ENCODE results near the gene SLC9A2.

The SLC9A2 gene

DNA sequence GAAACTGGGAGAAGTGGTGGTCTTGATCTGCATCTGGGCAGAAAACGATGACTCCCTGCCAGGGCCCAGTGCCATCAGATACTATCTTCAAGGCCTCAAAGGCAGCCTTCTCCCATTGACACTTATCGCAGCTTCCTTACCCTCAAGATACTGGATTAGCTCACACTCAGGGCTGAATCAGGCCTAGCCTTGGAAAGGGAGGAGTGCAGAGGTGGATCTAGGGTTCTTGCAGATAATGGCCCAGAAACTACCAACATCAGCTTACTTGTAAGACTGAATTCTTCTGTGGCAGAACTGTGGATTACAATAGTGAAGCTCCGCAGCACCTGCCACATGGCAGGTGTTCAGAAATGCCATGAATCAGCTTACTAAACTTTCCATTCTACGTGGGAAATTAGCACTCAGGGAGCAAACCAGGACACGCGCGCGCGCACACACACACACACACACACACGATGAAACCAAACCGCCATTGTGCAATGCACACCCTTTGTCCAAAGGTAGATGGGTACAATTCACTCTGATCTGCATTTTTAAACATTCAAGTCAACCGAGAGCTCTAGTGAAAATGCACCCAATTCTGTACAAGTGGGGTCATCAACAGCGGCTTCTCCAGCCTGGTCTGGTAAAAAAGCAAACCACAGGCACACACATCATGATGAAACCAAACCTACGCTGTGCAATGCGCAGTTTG is 116.2 kb downstream of the SLC9A2 start:
- no peak for DNase-seq (ENCODE audit: low read depth)

DNA sequence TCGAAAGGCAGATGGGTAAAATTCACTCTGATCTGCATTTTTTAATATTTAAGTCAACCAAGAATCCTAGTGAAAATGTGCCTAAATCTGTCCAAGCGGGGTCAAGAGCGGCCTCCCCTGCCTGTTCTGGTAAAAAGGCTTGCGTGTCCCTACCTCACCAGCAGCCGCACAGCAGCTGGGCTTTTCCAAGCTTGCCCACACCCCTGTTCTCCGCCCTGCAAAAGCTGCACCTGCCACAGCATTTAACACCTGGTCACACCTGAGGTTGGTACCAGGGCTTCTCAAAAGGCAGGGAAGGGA is 116.7 kb downstream of the SLC9A2 start:
- no peak for DNase-seq (ENCODE audit: low read depth)

DNA sequence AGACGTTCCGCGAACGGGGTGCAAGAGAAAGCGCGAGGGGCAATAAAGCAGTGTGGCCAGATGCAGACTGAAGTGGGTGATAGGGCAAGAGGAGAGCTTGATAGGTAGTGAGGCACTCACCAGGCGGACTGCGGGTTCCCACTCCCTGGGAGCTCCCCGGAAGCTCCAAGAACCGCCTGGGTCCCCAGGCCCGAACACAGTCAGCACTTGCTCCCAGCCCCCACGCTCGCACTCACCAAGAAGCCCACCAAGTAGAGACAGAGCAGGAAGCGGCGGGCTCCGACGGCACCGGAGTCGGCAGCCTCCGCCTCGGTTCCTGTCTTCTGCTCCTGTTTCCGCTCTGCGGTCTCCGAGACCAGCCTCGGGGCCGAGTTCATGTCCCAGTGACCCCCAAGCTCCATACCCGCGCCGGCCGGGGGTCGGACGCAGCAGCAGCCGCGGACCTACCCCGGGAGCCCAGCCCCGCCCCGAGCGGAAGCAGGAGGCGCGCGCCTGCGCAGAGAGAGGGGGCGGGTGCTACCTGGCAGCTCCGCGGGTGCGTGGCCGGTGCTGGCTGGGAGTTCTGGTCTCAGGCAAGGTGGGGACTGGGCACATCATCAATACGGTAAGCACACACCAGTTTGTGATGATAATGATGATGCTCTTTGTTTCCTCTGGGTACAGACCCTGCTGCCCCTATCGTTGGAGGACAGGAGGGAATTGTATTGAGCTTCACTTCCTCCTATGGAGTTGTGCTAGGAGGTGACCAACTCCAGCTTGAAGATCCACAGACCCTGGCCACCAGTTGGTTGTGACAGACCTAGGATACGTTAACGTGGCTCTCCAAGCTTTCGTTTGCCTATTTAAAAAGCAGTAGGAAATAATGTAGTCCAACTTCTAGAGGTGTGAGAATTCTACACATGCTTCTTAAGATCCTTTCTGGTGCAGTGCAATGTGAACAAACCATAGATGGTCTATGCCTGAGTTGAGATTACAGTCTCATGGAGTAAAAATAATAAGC is 117.4 kb downstream of the SLC9A2 start:
- peak; percentile 80 for DNase-seq (ENCODE audit: low read depth)

DNA sequence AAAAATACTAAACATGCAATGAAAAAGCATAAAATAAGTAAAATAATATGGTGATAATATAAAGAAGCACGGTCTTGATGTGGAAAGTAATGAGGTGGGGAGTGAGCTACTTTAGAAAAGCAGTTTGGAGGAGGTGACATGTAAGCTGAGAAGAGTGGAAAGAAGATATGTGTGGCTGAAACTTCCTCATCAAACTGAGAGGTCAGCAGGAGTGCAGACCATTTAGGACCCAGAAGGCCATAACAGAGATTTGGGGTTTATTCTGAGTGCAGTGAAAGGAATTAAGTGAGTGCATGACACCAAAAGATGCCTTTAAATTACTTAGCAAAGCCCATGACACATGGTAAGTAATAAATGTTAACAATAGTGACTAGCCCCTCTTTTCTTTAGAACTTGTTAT is 118.1 kb downstream of the SLC9A2 start:
- DNase-seq (ENCODE audit: low read depth), result no peak

GRCh38 chr2:102743259-102743658 is 123.9 kb downstream of the SLC9A2 start:
- no peak for DNase-seq (ENCODE audit: low read depth)

- DNase-seq (ENCODE audit: low read depth), result no peak
Observed at GRCh38 chr2:102748107-102748506, 128.8 kb downstream of the SLC9A2 start.

GRCh38 chr2:102749938-102750337 is 130.6 kb downstream of the SLC9A2 start:
- no peak for DNase-seq (ENCODE audit: low read depth)

DNA sequence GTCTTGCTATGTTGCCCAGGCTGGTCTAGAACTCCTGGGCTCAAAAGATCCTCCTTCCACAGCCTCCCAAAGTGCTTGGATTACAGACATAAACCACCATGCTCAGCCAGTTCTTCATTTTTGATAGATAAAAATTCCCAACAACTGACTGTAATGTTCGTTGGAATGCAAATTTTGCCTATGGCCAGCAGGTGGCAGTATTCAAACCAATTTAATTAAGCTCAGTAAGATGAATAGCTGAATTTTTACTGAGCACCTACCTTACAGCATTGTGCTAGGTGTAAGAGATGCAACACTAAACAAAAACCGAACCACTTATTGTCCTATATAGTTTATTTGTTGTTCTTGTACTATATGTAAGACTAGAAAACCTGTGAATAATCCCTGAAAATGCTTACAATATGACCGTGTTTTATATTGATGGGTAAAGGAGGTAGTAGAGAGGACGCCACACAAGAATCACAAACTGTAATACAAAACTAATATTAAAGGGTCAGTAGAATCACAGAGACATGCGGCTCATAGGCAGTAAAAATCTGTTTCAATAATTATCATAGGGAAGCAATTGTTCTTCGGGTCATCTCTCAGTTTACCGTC is 134.3 kb downstream of the SLC9A2 start:
- no peak for DNase-seq (ENCODE audit: low read depth)

GRCh38 chr2:102754456-102755145 is 135.2 kb downstream of the SLC9A2 start:
- no peak for DNase-seq (ENCODE audit: low read depth)

GRCh38 chr2:102755284-102755683 is 135.9 kb downstream of the SLC9A2 start:
- no peak for DNase-seq (ENCODE audit: low read depth)

DNA sequence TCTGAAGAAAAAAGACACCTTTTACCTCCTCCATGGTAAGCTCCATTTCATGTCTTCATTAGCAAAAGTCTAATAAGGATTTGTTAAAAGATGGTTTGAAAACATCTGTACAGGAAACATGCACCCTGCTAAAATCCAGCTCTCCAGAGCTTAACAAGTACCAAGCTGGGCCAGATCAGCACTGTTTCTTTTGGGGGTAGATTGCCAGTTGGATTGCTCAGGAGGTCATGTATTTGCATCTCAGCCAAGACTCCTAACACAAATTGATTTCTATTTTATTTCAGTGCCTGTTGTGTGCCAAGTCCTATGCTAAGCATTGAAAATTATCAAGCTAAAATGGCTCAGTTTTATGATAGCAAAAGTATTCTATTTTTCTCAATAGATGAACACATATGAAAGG is 139.1 kb downstream of the SLC9A2 start:
- no peak for DNase-seq (ENCODE audit: low read depth)
